A204.1 (cell line): ENCODE measurements around the gene IGSF11.
"Not testable (repeated sequence)": the region's sequence is repeated elsewhere in the genome, so short reads cannot be mapped to it uniquely, and the experiment has no call there.

Experiments used
- FAIRE-seq: peaks from 2 replicates; lab custom pipeline; 2012; peaks lifted over from hg19 to GRCh38; lab: Jason Lieb, UNC

IGSF11 gene, protein sequence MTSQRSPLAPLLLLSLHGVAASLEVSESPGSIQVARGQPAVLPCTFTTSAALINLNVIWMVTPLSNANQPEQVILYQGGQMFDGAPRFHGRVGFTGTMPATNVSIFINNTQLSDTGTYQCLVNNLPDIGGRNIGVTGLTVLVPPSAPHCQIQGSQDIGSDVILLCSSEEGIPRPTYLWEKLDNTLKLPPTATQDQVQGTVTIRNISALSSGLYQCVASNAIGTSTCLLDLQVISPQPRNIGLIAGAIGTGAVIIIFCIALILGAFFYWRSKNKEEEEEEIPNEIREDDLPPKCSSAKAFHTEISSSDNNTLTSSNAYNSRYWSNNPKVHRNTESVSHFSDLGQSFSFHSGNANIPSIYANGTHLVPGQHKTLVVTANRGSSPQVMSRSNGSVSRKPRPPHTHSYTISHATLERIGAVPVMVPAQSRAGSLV

DNA sequence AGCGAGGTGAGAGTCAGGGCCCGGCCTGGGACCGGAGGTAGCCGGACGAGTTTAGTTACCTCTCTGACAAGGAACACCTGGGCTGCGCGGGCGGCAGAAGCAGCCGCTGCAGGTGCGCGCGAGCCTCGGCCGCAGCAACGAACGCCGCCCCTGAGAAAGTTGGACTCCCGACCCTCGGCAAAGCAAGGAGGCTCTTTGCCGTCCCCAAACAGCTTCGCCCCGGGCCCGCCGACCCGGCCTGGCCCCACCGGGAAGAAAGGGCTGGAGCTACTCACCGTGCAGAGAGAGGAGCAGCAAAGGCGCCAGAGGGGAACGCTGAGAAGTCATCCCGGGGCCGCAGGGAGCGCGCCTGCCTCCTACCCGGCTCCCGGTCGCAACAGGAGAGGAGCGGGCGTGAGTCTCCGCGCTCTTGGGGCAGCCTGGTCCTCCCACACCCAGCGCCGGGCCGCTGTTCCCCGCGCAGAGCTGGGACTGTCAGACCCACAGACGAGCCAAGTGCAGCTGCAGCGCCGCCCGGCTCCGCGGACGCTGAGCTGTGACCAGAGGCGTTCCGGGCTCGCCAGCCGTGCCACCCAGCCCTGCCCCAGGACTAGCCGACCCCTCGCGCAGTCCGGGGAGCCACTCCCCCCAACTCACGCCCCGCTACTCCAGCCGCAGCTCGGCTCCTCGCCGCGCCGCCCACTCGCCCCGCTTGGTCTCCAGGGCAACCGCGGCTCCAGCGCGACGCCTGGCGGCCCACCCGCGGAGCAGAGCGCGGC, at the start of gene IGSF11:
Gene IGSF11 (minus strand): TSS at position 591 of the 758 bp plus-strand sequence. CDS start 264 bp downstream, at position 327.
- no peak for FAIRE-seq

DNA sequence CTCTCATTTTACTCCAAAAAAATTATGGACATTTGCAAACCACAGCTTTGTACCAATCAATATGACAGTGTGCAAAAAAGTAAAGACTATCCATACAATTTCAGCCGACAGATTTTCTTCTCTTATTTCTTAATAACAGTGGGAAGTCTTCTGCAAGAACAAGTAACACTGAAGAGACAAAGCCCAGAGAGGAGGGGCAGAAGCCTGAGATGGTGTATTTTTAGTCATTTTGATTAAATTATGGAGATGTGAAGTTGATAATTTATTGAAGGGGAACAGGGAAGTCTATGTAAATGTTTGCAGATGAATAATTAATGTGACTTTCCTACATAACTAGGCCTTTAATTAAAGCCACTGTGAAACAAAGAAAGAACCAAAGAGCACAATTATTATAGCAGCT, 45.7 kb upstream of the IGSF11 start:
- no peak for FAIRE-seq

DNA sequence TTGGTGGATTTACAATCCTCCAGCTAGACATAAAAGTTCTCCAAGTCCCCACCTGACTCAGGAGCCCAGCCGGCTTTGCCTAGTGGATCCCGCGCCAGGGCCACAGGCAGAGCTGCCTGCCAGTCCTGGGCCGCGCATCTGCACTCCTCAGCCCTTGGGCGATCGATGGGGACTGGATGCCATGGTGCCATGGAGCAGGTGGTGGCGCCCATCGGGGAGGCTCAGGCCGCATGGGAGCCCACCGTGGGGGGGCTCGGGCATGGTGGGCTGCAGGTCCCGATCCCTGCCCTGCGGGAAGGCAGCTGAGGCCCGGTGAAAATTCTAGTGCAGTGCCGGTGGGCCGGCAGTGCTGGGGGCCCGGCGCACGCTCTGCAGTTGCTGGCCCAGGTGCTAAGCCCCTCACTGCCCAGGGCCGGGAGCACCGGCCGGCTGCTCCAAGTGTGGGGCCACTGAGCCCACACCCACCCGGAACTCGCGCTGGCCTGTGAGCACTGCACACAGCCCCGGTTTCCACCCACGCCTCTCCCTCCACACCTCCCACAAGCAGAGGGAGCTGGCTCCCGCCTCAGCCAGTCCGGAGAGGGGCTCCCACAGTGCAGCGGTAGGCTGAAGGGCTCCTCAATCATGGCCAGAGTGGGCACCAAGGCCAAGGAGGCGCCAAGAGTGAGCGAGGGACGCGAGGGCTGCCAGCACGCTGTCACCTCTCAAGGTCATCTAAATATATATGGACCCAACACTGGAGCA, 38.8 kb upstream of the IGSF11 start:
- FAIRE-seq, result no peak

DNA sequence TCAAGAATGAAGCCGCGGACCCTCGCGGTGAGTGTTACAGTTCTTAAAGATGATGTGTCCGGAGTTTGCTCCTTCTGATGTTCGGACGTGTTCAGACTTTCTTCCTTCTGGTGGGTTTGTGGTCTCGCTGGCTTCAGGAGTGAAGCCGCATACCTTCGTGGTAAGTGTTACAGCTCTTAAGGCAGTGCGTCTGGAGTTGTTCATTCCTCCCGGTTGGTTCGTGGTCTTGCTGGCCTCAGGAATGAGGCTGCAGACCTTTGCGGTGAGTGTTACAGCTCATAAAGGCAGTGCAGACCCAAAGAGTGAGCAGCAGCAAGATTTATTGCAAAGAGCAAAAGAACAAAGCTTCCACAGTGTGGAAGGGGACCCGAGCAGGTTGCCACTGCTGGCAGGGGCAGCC, 37.8 kb upstream of the IGSF11 start:
- FAIRE-seq, result not testable (repeated sequence)

DNA sequence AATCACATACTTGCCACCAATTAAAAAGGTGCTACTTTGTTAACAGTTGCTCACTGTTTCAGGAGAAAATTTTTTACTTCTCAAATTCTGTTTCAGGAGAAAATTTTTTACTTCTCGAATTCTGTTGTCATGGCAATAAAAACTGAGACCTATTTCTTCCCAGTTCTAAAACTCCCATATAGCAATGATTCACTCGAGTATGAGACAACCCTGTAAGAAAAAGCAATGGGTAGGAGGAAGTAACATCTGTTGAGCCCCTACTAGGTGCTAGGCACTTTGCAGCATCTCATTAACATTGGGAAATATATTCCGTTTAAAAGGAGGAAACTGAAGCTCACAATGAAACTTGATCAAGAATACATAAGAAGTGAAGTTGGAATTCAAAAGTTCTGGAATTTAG, 35.1 kb upstream of the IGSF11 start:
- no peak for FAIRE-seq

DNA sequence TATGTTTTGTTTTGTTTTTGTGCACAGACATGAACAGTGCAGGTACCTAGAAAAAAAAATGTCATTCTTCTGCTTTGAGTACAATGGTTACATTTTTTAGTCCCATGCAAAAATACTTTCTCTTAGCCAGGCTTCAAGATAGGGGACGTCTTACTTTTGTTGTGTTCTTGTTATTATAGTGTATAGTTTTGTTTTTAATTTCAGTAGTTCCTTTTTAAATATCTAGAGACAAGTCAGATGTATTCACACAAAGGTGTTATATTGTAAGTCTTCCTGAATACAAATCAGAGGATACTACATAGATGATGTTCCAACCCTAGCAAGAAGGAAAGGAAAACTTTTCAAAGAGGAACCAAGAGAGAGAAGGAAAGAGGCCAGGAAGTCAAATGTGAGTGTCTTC, 28.8 kb upstream of the IGSF11 start:
- FAIRE-seq, result no peak

DNA sequence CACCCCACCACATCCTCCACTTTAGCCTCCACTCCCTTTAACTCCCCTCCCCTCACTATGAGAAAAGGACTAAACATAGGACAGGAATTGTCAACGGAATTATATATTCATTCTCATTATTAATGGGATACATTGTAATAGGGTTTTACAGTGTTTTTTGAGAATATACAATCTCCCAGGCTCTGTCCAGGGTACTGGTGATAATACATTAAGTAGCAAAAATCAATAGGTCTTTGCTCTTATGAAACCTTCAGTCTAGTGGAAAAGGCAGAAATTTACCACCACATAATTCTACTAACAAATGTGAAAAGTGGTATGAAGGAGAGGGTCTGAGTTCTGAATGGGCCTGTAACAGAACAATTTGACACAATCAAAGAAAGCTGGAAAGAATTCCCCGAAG, 28.2 kb upstream of the IGSF11 start:
- no peak for FAIRE-seq

DNA sequence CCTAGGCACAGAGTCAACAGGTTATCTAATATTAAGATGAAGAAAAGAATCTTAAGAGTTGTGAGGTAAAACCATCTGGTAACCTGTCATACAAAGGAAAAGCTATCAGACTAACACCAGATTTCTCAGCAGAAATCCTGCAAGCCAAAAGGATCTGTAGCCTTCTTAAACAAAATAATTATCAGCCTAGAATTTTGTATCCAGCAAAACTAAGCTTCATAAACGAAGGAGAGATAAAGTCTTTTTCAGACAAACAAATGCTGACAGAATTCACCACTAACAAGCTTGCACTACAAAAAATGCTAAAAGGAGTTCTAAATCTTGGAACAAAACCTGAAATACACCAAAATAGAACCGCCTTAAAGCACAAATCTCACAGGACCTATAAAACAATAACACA, 9.9 kb upstream of the IGSF11 start:
- no peak for FAIRE-seq

DNA sequence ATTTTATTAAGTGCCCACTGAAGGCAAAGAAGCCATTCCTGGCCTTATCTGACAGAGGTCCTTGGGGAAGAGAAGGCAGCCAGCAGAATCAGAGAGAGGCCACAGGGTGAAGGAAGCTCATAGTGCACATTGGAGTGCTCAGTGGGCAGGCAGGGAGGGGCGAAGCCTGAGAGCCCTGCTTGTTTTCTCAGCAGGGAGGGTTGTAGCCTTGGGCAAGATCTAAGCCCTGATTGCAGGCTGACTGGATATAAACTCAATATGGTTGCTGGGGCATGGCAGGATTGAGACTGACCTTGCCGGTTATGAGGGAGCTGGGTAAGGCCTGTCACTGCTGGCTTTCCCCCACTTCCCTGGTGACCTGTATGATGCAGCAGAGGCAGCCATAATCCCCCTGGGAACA, 7.5 kb upstream of the IGSF11 start:
- no peak for FAIRE-seq

DNA sequence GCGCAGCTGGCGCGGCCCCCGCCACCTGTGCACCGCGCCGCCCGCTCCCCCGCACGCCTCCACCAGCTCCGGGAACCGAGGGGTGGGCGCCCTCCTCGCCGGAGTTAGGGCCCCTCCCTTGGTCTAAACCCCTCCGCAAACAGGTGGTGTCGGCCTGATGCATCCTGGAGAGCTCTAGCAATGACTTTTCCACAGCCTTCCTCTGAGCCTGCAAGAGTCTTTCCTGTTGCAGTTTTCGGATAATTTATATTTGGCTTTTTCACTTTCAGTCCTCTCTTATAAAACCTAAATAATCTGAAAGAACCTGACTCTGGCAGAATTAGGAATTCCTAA, 334 bp upstream of the IGSF11 start:
- FAIRE-seq, result no peak

DNA sequence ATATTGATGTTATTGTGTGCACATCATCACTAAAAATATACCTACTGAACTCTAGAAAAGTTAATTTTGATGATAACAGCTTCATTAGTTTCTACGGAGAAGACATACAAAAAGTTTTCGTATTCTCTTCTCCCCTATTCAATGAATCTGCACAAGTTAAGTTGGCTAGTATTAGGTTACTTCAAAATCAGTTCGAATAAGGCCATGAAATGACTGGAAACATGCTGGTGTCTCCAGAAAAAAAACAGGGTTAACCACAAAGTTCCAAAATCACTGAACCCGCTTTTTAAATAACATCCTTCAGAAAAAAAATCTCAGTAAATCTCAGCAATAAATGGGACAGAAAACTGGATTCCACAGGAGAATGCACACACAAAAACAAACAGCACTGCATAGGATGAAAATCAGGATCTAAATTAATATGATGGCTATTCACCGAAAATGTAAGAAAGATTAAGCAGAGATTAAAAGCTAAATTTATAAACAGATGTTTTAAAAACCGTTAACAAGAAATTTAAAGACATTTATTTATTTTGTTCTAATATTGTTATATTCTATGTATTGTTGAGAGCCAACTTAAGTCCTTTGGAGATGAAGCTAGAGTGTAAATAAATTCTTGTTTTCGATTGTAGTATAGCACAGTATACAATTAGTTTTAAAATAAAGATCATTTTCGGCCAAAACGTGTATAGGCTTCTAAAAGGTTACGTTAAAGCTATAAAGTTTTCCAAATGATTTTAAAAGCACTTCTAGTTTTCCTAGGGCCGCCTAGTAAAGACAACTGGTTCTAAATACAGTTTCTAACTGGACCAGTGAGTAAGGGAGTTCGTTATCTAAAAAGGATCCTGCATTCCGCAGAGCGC, 1.0 kb downstream of the IGSF11 start:
- FAIRE-seq, result no peak

DNA sequence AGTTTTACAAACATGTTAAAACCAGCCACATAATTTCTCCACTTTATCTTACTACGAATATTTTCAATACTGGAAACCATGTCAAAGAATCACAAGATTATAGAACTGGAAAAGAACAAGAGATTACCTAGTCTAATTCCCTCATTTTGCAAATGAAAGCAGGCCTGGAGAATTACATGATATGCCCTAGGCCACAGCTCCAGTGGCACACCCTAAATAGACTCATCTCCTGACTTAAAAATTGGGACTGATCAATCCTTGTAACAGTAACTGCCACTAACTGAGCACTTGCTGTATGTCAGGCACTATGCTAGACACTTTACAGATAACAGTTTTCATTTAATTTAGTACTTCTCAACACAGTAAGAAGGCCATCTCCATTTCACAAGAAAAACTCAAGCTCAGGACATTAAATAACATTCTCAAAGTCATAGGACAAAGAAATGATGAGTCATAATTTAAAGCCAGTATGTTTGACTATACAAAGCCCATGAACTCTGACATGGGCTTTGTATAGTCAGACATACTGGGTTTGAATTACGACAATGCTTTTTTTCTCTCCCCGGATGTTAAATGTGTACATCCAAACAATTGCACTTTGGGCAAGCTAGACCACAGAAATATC, 9.4 kb downstream of the IGSF11 start:
- no peak for FAIRE-seq

DNA sequence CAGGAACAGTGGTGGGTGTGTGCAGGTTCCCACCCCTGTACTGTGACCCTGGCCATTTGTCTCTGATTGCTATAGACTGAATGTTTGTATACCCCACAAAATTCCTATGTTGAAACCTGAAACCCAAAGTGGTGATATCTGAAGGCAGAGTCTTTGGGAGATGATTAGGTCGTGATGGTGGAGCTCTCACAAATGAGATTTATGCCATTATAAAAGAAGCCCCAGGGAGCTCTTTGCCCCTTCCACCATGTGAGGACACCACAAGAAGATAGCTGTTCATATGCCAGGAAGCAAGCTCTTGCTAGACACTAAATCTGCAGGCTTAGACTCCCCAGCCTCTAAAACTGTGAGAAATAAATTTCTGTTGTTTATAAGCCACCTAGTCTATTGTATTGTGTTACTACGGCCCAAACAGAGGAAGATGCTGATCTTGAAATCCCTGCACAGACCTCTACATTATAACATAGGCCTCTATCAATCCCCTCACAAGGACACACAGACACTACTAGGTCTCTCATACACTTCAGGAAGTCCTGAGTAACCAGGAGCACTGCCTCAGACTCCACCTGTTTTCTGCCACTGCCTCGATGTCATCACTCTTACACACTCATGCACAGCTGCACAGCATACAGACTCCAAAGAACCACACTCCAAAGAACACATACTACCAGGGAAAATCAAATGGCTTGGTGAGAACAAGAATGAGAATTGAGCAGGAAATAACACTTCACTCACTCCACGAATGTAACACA, 14.7 kb downstream of the IGSF11 start:
- no peak for FAIRE-seq

DNA sequence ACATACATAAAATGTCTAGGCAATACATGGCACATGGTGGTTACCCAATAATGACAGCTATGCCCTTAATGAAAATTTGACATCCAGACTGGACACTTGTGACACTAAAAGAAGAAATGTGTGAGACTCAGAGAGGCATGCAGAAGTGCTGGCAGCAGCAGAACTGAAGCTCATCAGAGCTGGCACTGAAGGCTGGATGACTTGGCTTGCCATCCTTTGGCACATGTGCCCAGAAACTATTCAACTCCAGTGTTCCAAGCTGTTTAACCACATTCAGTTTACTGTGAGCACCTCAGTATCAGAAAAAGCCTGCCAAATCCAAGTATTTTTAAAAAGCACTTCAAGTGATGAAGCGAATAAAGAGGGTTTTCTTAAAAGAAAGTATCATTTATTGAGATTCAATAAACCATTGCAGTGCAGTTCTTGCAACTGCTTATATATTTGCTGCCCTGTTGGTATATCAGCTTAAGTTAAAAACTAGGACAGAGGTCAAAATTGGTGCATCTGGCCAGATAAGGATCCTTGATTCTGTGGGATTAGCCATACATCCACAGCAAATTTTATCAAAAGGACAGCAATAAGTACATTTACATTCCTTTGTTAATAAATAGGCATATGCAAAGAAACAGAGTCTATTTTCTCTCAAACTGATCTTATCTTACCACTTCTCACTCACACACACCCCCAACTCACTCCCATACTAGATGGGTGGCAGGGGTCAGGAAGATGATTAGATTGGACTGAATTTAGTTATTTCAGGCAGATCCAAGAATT, 15.8 kb downstream of the IGSF11 start:
- no peak for FAIRE-seq

DNA sequence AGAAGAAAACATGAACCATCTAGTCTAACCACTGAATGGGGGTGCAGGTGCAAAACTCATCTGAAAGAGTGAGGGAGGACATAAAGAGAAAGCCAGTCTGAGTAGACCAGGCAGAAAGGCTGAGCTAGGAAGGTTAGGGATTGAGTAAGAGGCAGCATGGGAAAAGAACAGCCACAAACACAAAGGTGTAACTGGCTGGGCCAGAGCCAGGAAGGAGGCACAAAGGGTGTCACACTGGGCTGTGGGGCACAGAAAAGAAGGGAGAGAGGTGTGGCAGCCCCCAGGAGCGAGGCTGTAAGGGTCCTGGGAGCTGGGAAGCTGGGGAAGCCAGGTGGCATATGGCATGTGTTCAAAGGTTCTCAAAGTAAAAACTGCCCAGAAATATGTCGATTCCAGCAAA, 18.7 kb downstream of the IGSF11 start:
- no peak for FAIRE-seq

DNA sequence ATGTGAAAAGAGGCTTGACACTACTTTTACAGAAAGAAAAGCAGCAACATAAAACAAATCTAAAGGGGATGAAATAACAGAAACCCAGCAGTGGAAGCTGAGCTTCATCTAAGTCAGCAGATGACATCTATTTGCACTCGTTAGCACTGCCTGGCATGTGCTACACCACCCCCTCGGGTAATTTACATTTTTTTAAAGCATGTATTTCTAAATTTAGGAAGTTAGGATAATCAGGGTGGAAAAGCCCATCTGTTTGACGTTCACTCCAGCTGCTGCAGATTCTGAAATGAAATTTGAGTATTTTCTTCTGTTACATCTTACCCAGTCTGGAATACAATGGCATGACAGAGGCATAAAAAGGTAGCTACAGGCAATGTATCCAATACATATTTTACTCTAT, 20.7 kb downstream of the IGSF11 start:
- no peak for FAIRE-seq

DNA sequence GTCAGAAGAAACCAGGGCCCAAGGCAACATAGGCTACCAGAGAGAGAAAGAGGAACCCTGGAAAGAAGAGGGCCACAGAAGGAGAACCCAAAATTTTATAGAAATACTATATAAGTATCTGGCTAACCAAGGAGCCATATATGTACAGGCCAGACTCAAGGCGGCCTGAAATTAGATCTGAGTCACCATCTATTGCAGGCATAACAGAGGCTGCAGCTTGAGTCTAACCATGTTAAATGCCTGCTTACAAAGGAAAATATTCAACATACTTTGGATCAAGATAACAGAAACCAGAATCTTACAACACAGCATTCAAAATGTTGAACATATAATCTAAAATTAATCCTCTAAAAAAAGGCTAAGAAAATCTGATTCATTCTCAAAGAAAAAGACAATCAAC, 23.1 kb downstream of the IGSF11 start:
- no peak for FAIRE-seq

DNA sequence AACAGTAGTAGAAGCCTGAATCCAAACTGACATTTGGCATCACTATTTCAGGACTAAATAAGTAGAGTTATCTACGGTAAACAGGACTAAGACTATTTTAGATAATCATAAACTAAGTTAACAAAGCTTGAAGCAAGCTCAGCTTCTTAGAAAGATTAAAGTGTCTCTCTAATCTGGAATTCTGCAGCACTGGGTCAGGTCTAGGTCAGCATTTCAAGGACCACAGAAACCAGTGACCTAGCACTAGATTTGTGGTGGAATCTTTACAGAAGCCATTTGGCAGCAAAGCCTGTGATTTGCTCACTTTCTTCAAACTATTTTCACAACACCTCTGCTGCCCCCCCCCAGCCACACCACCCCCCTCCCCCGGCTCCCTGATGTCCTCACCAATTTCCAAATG, 37.5 kb downstream of the IGSF11 start:
- FAIRE-seq, result no peak

DNA sequence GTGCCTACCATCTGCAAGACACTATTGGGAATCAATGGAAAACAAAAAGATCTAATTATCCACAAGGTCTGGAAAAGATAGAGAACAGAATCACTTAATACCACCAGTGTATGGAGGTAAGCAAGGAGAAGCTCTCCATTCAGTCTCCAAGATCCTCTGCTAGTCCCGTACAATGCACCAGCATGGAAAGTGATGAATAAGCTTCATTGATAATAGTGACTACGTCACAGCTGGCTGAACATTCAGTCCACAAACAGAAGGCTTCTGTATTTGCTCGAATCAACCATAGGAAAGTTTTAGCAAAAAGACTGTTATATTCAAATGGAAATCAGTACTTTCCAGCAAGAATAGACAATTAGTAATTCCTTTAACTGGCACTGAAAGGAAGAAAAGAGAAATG, 42.9 kb downstream of the IGSF11 start:
- FAIRE-seq, result no peak
